GM12864 (cell line): ENCODE data around the gene LYRM4.

Experiments used
- DNase-seq: peaks from one replicate; pipeline ENCODE4 v3.0.0-alpha.2; 2011; ENCODE audit warnings: low read depth
- H3K4me3 ChIP-seq: 2 replicates; pipeline ENCODE4 v1.5.1; 2011; ENCODE audit warnings: mild to moderate bottlenecking, low read depth, low read length, control low read depth
- TF ChIP-seq, protein P1 (sequence below): IDR thresholded peaks from 2 replicates; pipeline ENCODE4 v1.5.1; 2011; ENCODE audit warnings: low read depth, mild to moderate bottlenecking, moderate library complexity, low read length, control low read depth, inconsistent platforms; ENCODE audit errors: missing control alignments

The LYRM4 gene

DNA sequence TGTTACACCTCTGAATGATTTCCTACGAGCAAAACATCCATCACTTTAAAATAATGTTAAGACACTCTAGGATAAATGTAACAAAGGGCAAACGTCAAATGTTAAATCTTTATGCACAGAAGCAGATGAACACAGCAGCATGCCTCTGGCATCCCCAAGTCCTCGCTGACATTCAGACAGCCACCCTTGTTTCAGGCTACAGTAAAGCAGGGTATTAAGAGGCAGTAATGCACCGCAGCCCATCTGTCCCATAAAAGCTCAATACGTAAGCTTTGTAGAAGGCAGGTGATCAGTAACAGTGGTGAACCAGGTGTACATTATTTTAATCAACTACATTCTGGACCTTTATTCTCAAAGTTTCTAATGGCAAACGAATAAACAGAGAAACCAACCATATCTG, 110.9 kb downstream of the LYRM4 start:
- TF ChIP-seq, protein P1, sequence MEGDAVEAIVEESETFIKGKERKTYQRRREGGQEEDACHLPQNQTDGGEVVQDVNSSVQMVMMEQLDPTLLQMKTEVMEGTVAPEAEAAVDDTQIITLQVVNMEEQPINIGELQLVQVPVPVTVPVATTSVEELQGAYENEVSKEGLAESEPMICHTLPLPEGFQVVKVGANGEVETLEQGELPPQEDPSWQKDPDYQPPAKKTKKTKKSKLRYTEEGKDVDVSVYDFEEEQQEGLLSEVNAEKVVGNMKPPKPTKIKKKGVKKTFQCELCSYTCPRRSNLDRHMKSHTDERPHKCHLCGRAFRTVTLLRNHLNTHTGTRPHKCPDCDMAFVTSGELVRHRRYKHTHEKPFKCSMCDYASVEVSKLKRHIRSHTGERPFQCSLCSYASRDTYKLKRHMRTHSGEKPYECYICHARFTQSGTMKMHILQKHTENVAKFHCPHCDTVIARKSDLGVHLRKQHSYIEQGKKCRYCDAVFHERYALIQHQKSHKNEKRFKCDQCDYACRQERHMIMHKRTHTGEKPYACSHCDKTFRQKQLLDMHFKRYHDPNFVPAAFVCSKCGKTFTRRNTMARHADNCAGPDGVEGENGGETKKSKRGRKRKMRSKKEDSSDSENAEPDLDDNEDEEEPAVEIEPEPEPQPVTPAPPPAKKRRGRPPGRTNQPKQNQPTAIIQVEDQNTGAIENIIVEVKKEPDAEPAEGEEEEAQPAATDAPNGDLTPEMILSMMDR = no peak
- no peak overlapping the region for H3K4me3 ChIP-seq
- no peak for DNase-seq

DNA sequence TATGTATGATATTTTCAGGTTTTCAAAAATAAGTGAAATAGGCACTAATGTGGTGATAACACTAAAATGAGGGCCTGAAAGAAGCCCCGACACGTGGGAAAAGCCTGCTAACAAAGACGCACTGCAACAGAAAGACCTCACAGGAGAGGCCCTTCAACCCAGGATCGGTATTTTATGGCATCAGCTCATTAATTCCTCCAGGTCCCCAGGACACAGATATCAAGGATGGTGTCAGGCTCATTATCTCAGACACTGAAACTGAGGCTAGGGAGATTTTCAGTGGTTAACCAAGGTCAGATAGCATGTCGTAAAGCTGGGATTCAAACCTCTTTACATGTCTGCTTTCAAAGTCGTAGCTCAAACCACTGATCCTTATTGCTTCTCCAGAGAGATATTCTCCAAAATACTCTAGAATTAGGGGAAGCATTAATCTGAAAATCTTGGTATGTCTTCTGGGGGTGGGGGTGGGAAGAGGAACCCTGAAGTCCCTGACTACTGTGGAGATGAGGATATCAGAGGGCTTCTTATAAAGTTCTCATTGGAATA, 111.5 kb downstream of the LYRM4 start:
- no peak overlapping the region for H3K4me3 ChIP-seq
- TF ChIP-seq, protein P1 = no peak
- no peak for DNase-seq

DNA sequence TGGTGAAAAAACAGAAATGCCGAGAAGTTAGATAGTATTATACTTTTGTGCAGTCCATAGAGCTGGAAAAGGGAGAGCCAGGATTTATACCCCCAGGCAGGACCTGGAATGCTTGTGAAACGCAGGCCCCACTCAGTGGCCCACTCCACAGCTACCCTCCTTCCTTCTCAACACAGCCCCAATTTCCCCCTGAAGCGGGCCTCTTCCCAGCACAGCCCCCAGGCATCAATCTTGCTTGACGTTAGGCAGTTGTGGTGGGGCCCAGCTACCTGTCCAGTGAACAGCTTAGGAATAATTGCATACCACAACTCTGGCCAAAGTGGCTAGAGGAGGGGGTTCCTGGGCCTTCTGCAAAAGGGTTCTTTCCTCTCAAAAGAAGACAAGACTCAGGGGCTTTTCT, 114.4 kb downstream of the LYRM4 start:
- TF ChIP-seq, protein P1 = no peak
- DNase-seq = no peak
- H3K4me3 ChIP-seq = no peak overlapping the region

DNA sequence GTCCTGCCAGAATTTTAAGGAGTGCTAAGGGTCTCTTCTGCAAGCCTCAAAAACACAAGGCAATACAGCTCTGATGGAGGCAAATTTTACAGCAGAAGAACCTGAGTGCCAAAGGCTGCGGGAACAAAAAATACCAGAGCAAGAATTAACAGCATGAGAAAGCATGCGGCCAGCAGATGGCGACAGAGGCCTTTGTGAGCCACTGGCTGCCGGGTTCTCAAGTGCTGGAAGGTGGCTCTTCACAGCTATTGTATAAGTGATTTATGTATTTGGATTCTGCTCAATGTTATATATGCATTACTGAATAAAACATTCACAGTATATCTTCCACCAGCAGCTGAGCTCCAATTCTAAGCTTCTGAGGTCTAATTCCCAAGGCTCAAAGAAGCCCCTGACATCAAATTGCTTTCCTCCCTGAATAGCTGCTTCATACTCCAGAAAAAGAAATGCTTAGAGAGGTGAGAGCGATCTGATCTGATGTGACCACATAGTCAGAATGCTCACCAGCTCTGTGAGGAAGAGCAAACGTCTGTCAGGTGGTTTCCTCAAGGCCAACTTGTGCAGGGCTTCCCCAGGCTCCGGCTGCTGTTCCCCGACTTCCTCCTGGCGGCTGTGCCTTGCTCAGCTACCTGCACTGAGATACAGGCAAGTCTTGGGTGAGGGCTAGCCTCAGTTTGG, 117.0 kb downstream of the LYRM4 start:
- TF ChIP-seq, protein P1 = peak; percentile 85
- no peak overlapping the region for H3K4me3 ChIP-seq
- no peak for DNase-seq

DNA sequence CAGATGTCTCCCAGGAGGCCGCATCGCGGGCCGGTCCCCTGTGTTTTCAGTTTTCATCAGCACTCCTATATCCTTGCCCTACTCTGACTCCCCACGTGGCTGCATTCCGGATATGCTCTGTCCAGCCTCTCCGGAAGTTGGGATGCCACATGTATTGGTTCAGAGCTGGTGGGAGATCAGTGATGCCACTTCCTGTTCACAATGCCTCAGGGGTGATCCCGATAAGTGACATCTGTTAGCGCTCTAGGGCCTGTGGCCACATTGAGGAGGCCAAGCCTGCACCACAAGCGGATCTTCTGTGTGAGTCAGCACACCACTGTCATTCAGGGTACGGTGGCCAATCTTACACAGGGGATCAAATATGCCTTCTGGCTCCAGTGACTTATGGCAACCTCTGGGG, 117.8 kb downstream of the LYRM4 start:
- no peak for DNase-seq
- TF ChIP-seq, protein P1 = no peak
- H3K4me3 ChIP-seq = no peak overlapping the region

DNA sequence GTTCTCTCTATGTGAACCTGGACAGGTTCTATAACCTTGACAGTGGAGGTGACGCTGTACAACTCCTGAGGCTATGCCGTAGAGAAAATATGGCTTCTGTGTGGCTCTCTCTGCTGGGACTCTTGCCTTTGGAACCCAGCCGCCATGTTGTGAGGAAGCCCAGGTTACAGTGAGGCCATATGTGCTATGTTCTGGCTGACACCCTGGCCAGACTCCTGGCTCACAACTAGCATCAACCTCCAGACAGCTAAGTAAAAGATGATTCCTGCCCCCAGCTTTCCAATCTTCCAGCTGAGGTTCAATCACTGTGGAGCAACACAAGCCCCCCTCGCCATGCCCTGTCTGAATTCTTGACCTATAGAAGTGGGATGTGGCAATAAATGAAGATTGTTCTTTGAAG, 118.6 kb downstream of the LYRM4 start:
- no peak for DNase-seq

More for the DNA sequence above, 118.6 kb downstream of the LYRM4 start:
- no peak overlapping the region for H3K4me3 ChIP-seq
- TF ChIP-seq, protein P1 = no peak
